ENCODE measurements around the gene HEMK1.

Gene HEMK1

DNA sequence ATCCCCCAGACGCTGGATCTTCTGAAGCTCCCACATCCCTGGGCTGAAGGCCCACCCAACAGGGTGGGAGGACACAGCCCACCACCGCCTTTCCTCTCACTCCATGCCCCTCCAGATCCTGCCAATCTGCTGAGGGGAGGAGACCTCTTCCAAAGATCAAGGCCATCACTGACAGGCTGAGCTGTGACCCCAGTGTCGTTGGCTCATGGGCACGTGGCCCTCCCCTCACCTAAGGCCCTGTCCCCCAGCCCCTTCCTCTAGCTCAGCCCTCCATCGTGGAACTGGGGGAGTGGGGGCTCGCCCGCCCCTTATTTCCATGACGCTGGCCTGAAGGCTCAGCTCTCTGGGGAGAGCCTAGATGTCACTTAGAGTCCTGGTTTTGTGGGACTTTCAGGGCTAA, 12.2 kb upstream of the HEMK1 start:
- H3K9me3 Mint-ChIP-seq: no peaks in the 10 kb centered on the region
- H3K4me3 Mint-ChIP-seq: no peak overlapping the region
- H3K4me1 Mint-ChIP-seq (ENCODE audit: low read depth): peaks cover 9% of the 10 kb centered on the region
- no peaks in the 10 kb centered on the region for H3K27me3 Mint-ChIP-seq (ENCODE audit: low read depth)
- no peak overlapping the region for H3K27ac Mint-ChIP-seq
- no peak for DNase-seq (ENCODE audit: low spot score)
- peaks cover 8% of the 10 kb centered on the region for H3K36me3 Mint-ChIP-seq (ENCODE audit: low read depth)

DNA sequence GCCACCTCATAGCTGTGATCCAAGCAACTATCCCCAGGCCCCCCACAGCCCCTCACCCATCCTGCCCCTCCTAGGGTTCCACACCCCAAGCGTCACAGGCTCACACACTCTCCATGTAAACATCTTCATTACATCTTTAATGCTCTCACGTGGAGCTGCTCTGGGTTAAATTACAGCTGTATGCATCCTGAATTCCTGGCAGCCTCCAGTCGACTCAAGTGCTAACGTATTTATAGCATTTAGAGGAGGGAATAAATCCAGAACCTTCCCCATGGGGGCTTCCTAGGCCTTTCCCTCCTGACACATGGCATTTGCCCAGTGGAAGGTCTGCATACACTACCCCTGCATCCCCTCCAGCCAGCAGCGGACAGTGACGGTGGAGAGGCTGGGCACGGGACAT, 11.4 kb upstream of the HEMK1 start:
- Mint-ChIP-seq H3K36me3 (ENCODE audit: low read depth) (peaks cover 8% of the 10 kb centered on the region), H3K27ac (no peak overlapping the region), H3K4me1 (ENCODE audit: low read depth) (peaks cover 9% of the 10 kb centered on the region), H3K9me3 (no peaks in the 10 kb centered on the region), H3K4me3 (no peak overlapping the region), H3K27me3 (ENCODE audit: low read depth) (no peaks in the 10 kb centered on the region)
- DNase-seq (ENCODE audit: low spot score): no peak

GRCh38 chr3:50559702-50560101, 9.6 kb upstream of the HEMK1 start:
- no peak overlapping the region for H3K27ac Mint-ChIP-seq

GRCh38 chr3:50562861-50563260, 6.5 kb upstream of the HEMK1 start:
- Mint-ChIP-seq H3K36me3 (ENCODE audit: low read depth) (peaks cover 17% of the 10 kb centered on the region), H3K4me1 (ENCODE audit: low read depth) (peaks cover 27% of the 10 kb centered on the region), H3K27me3 (ENCODE audit: low read depth) (no peaks in the 10 kb centered on the region), H3K4me3 (no peak overlapping the region), H3K27ac (no peak overlapping the region), H3K9me3 (no peaks in the 10 kb centered on the region)
- no peak for DNase-seq (ENCODE audit: low spot score)

More at GRCh38 chr3:50559702-50560101, 9.6 kb upstream of the HEMK1 start:
- Mint-ChIP-seq H3K4me3 (no peak overlapping the region), H3K9me3 (no peaks in the 10 kb centered on the region), H3K27me3 (ENCODE audit: low read depth) (no peaks in the 10 kb centered on the region), H3K36me3 (ENCODE audit: low read depth) (peaks cover 13% of the 10 kb centered on the region), H3K4me1 (ENCODE audit: low read depth) (peaks cover 21% of the 10 kb centered on the region)
- DNase-seq (ENCODE audit: low spot score): no peak

DNA sequence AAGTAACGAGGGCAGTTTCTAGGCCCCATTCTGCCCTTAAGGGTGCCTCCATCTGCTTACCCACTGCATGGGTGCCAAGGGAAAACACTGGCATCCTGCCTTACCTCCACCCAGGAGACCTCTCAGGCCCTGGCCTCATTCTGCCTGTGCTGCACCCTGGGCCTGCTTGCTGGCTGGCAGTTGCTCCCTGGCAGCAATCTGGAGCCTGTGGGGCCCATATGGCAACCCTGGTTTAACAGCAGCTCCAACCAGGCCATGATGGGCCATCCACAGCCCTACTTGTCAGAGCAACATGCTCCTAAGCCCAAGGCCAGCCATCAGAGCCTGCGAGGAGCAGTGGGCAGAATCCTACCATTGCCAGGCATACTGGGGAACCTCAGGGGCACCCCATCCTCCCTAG, 5.5 kb upstream of the HEMK1 start:
- no peaks in the 10 kb centered on the region for H3K9me3 Mint-ChIP-seq
- H3K36me3 Mint-ChIP-seq (ENCODE audit: low read depth): peaks cover 15% of the 10 kb centered on the region
- no peak for DNase-seq (ENCODE audit: low spot score)
- no peak overlapping the region for H3K27ac Mint-ChIP-seq
- peaks cover 28% of the 10 kb centered on the region for H3K4me1 Mint-ChIP-seq (ENCODE audit: low read depth)
- no peak overlapping the region for H3K4me3 Mint-ChIP-seq
- no peaks in the 10 kb centered on the region for H3K27me3 Mint-ChIP-seq (ENCODE audit: low read depth)

GRCh38 chr3:50564321-50564720, 5.0 kb upstream of the HEMK1 start:
- Mint-ChIP-seq H3K36me3 (ENCODE audit: low read depth) (peaks cover 13% of the 10 kb centered on the region), H3K27me3 (ENCODE audit: low read depth) (no peaks in the 10 kb centered on the region), H3K4me1 (ENCODE audit: low read depth) (peaks cover 28% of the 10 kb centered on the region), H3K27ac (peak overlapping the region; percentile 24), H3K9me3 (no peaks in the 10 kb centered on the region), H3K4me3 (peak overlapping the region; percentile 44)
- DNase-seq (ENCODE audit: low spot score): no peak

- peaks cover 47% of the 10 kb centered on the region for H3K4me1 Mint-ChIP-seq (ENCODE audit: low read depth)
- H3K27me3 Mint-ChIP-seq (ENCODE audit: low read depth): no peaks in the 10 kb centered on the region
- peak overlapping the region; percentile 80 for H3K4me3 Mint-ChIP-seq
- no peaks in the 10 kb centered on the region for H3K9me3 Mint-ChIP-seq
- H3K36me3 Mint-ChIP-seq (ENCODE audit: low read depth): peaks cover 29% of the 10 kb centered on the region
- DNase-seq (ENCODE audit: low spot score): no peak
- no peak overlapping the region for H3K27ac Mint-ChIP-seq
Measured at GRCh38 chr3:50567011-50567385, 2.3 kb upstream of the HEMK1 start.

DNA sequence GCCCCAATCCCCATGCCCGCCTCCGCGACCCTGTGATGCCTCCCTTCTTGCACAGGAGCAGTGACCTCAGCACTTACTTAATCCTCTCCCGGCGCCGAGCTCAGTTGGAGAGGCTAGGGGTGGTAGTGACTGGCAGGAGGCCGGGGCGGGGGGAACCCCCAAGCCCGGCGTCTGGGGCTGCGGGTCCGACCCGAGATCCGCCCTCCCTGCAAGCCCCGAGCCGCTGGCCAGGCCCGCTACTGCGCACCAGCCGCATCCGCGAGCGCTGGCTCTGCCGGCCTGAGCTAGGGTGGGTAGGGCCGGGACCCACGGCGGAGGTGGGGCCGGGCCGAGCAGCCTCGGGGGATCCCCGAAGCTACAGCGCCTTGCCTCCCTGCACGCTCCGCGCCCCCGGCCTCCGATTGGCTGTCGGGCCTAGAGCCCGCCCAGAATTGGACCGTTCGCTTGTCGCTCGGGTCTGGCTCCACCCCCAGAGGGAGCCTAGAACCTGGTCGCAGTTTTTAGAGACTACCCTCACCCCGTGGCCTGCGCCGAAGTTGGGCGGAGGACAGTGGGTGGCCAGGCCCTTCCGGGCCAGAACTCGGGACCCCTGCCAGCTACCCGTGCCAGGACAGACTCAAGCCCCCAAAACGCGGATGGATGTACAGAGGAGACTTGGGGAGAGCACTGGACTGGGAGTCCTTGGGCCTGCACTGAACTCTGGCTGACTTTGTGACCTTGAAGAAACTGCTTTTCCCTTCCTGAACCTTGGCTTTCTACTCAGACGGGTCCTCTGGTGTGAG, 1.7 kb upstream of the HEMK1 start, which contains the start of gene C3orf18:
C3orf18 (minus strand) TSS at position 362 of the 782 bp plus-strand sequence. CDS start 2,048 bp downstream, outside the sequence.
- Mint-ChIP-seq H3K4me1 (ENCODE audit: low read depth) (peaks cover 53% of the 10 kb centered on the region), H3K27me3 (ENCODE audit: low read depth) (no peaks in the 10 kb centered on the region), H3K9me3 (no peaks in the 10 kb centered on the region), H3K27ac (peak within 1 kb of the TSS; percentile 96), H3K4me3 (peak within 1 kb of the TSS; percentile 98), H3K36me3 (ENCODE audit: low read depth) (peaks cover 32% of the 10 kb centered on the region)
- peak; percentile 96 for DNase-seq (ENCODE audit: low spot score)

DNA sequence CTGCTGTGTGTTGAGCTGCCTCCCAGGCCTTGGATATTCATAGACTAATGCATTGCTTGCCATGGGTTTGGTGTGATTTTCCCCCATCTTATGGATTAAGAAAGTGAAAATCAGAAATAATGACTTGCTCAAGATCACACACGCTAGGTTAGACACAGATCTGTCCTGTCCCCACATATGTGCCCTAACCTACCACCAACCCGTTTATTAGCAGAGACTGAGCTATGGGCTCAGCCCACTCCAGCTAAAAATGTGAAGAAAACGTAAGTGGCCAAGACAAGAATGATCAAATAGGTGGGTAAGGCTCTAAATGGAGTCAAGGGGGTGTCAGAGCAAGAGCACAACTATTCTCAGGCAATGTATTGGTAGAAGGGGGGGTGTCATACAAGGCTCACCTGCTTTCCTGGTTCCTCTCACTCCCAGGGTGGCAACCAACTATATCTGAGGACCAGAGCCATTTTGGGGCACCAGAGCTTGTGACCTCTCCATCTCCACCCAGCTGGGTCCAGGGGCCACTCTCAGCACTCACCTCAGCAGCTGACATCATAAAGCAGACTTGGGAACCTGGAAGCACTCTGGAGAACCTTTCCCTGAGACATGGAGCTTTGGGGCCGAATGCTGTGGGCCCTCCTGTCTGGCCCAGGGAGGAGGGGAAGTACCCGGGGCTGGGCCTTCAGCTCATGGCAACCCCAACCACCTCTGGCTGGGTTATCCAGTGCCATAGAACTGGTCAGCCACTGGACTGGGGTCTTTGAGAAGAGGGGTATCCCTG, 1.4 kb downstream of the HEMK1 start:
- Mint-ChIP-seq H3K27ac (peak overlapping the region; percentile 95), H3K27me3 (ENCODE audit: low read depth) (no peaks in the 10 kb centered on the region), H3K36me3 (ENCODE audit: low read depth) (peaks cover 35% of the 10 kb centered on the region), H3K9me3 (no peaks in the 10 kb centered on the region), H3K4me1 (ENCODE audit: low read depth) (peaks cover 67% of the 10 kb centered on the region), H3K4me3 (peak overlapping the region; percentile 98)
- DNase-seq (ENCODE audit: low spot score): no peak

GRCh38 chr3:50571486-50571885, 2.2 kb downstream of the HEMK1 start:
- Mint-ChIP-seq H3K27ac (peak overlapping the region; percentile 95), H3K4me1 (ENCODE audit: low read depth) (peaks cover 69% of the 10 kb centered on the region)

GRCh38 chr3:50572158-50572557, 2.8 kb downstream of the HEMK1 start:
- H3K4me1 Mint-ChIP-seq (ENCODE audit: low read depth): peaks cover 69% of the 10 kb centered on the region
- H3K27ac Mint-ChIP-seq: peak overlapping the region; percentile 94
- no peaks in the 10 kb centered on the region for H3K9me3 Mint-ChIP-seq
- no peaks in the 10 kb centered on the region for H3K27me3 Mint-ChIP-seq (ENCODE audit: low read depth)
- H3K36me3 Mint-ChIP-seq (ENCODE audit: low read depth): peaks cover 46% of the 10 kb centered on the region
- peak overlapping the region; percentile 98 for H3K4me3 Mint-ChIP-seq
- DNase-seq (ENCODE audit: low spot score): peak; percentile 80

More at GRCh38 chr3:50571486-50571885, 2.2 kb downstream of the HEMK1 start:
- Mint-ChIP-seq H3K36me3 (ENCODE audit: low read depth) (peaks cover 41% of the 10 kb centered on the region), H3K27me3 (ENCODE audit: low read depth) (no peaks in the 10 kb centered on the region), H3K9me3 (no peaks in the 10 kb centered on the region), H3K4me3 (peak overlapping the region; percentile 98)
- no peak for DNase-seq (ENCODE audit: low spot score)

DNA sequence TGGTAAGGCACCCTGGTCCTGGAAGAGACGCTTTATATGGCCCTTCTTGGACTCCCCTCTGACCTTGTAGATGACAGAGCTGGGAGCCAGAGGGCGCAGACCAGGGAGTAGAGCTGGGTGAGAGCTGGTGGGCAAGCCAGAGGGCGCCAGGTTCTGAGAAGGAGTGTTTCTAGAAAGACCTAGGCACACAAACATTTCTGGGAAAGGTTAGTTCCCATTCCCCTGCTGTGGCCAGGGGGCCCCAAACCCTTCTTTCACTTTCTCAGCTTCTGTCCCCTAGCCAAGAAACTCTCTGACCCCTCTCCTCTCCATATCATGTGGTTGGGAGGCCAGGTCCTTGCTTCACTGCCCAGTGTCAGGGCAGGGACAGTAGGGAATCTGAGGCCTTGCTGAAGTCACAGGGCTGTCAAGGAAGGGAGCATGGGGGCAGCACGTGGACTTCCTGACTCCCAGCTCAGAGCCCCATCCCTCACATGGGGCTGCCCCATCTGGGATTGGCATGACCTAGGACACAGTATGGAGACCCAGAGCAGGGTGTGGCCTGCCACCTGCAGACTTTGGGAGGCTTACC, 3.6 kb downstream of the HEMK1 start:
- Mint-ChIP-seq H3K4me1 (ENCODE audit: low read depth) (peaks cover 70% of the 10 kb centered on the region), H3K27me3 (ENCODE audit: low read depth) (no peaks in the 10 kb centered on the region), H3K36me3 (ENCODE audit: low read depth) (peaks cover 52% of the 10 kb centered on the region), H3K9me3 (no peaks in the 10 kb centered on the region), H3K4me3 (peak overlapping the region; percentile 98), H3K27ac (peak overlapping the region; percentile 94)
- peak; percentile 65 for DNase-seq (ENCODE audit: low spot score)

DNA sequence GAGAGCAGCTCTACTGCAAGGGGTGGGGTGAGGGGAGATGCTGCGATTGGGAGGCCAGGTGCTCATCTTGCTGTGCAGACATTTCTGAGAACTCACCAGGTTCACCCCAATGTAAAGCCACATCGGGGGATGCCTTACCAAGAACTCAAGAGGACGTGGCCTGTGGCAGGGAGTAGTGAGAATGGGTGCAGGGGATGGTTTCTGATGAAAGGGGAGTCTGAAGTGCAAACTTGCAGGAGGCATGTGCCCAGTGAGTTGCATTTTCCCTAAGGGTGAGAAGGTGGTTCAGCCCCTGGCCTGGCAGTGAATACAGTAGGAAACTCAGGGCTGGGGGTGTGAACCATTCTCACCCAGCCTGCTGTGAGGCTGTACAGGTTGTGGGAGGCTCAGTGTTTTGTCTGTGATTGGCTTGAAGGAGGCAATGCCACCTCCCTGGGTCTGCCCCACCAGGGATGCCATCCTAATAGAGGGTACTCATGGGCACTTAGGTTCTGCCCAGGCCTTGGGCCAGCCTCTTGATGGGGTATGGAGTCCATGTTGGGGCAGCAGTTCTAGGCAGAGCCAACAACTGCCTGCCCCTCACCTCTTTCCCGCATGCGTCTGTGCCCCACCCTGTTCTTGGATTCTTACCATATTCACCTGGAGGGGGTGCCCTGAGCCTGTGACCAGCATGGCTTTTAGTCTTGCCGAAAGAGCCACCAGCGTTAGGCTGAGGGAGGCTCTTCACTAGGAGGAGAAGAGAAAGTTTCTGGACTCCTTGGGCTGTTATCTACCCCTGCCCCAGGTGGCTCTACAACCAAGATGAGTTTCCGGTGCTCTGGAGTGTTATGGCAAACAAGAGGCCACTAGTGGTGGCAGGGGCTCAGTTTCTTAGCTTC, 4.5 kb downstream of the HEMK1 start:
- peak; percentile 87 for DNase-seq (ENCODE audit: low spot score)
- Mint-ChIP-seq H3K4me3 (peak overlapping the region; percentile 98), H3K4me1 (ENCODE audit: low read depth) (peaks cover 68% of the 10 kb centered on the region), H3K27ac (peak overlapping the region; percentile 94), H3K27me3 (ENCODE audit: low read depth) (no peaks in the 10 kb centered on the region), H3K9me3 (no peaks in the 10 kb centered on the region), H3K36me3 (ENCODE audit: low read depth) (peaks cover 58% of the 10 kb centered on the region)
